IPS-NIHi11 (cell line): ENCODE results near the gene ATP11A.
"Not testable (repeated sequence)": the region's sequence is repeated elsewhere in the genome, so short reads cannot be mapped to it uniquely, and the experiment has no call there.

ENCODE experiments used
- DNase-seq: peaks from one replicate; pipeline ENCODE4 v3.0.0; 2012; ENCODE audit warnings: mixed read lengths, low spot score

The ATP11A gene

GRCh38 chr13:112670864-112671263 lies 19.0 kb upstream of the ATP11A start:
- DNase-seq = no peak

GRCh38 chr13:112671359-112671758 lies 18.5 kb upstream of the ATP11A start:
- DNase-seq = no peak

DNA sequence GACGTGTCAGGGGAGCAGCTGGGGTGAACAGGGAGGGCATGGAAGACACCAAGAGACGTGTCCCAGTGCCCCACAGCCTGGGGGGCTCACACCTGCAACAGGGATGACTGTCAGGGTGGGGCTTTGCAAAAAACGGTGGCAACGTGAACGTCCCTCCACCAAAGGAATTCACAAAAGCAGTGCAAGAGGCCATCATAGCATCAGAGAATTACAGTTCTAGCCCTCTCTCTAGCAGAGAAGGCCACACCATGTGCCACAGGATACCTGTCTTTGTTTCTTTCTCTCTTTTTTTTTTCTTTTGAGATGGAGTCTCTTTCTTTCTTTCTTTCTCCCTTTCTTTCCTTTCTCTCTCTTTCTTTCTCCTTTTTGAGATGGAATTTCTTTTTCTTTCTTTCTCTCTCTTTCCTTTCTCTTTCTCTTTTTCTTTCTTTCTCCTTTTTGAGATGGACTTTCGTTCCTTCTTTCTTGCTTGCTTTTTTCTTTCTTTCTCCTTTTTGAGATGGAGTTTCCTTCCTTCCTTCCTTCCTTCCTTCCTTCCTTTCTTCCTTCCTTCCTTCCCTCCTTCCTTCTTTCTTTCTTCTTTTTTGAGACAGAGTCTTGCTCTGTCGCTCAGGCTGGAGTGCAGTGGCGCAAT lies 17.1 kb upstream of the ATP11A start:
- no peak for DNase-seq

- no peak for DNase-seq
Measured at GRCh38 chr13:112674412-112675365, 15.1 kb upstream of the ATP11A start.

GRCh38 chr13:112675366-112675756 lies 14.5 kb upstream of the ATP11A start:
- no peak for DNase-seq

DNA sequence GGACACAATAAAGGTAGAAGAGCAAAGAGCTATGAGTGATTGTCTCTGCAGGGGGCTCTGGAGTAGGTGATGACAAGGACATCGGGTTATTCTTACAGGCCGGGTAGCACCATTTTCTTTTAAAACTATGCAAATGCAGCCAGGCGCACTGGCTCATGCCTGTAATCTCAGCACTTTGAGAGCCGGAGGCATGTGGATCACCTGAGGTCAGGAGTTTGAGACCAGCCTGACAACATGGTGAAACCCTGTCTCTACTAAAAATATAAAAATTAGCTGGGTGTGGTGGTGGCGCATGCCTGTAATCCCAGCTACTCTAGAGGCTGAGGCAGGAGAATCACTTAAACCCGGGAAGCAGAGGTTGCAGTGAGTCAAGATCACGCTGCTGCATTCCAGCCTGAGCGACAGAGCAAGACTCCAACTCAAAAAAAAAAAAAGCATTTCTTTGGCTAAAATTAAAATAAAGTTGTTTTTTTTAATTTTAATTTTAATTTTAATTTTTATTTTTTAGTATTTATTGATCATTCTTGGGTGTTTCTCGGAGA lies 12.3 kb upstream of the ATP11A start:
- not testable (repeated sequence) for DNase-seq

GRCh38 chr13:112679381-112679780 lies 10.5 kb upstream of the ATP11A start:
- DNase-seq = no peak

- no peak for DNase-seq
Measured at GRCh38 chr13:112679932-112680677, 9.7 kb upstream of the ATP11A start.

DNA sequence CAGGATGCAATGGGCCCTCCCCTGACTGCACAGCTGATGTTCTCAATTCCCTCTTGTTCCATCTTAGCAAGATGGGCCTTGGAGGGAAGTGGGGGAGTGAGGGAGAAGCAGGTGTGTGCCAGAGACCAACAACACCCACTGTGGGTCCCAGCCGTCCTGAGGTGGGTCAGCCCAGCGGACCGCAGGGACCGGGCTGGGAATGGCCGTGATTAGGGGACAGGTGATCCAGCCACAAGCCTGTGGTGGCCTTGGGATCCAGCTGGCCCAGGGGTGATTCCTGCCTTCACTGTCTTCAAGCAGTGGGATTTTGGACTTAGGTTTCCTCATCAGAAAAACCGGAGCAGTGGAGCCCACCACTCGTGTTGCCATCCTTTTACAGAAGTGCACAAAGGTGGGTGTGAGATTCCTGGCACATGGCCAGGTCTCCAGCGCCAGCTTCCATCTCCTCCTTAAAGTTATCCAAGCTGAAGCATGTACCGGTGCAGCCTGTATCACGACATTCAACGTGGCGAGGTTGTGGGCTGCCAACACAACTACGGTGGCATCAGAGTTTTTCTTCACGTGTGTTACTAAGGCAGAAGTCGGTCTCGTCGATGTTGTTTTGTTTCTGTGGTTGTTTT lies 9.0 kb upstream of the ATP11A start:
- no peak for DNase-seq

- DNase-seq = no peak
Measured at GRCh38 chr13:112683581-112683980, 6.3 kb upstream of the ATP11A start.

DNA sequence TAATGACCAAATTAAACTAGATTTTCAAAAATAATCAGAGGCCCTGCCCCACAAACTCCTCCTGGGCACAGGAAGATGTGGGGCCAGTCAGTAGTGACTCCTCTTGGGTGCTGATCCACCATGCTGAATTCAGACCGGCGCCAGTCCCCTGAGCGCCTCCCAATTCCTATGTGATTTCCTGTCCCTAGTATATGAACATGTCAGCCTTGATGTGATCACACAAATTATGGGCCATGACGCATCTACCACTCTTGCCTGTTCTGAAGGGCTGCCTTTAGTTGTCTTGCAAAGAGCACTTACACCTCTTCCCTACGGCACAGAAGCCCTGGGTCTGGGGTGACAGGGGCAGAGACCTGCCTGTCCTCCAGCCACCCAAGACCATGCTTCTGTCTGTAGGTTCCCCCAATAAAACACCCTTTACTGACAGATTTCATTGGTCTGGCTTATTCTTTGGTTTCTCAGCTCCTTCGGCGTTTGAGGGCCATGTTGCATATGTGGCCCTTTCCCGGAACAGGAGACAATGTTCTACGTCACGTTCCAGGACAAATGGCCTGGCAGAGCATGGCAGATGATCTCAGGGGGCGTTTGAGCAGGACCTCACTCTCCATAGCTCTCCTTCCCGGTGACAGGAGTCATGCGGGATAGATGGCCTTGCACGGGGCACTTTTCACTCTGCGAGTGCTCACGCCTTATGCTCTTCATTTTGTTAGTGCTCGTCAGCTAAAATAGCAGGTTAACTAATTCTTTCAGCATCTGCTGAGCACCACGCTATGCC lies 5.6 kb upstream of the ATP11A start:
- no peak for DNase-seq

DNA sequence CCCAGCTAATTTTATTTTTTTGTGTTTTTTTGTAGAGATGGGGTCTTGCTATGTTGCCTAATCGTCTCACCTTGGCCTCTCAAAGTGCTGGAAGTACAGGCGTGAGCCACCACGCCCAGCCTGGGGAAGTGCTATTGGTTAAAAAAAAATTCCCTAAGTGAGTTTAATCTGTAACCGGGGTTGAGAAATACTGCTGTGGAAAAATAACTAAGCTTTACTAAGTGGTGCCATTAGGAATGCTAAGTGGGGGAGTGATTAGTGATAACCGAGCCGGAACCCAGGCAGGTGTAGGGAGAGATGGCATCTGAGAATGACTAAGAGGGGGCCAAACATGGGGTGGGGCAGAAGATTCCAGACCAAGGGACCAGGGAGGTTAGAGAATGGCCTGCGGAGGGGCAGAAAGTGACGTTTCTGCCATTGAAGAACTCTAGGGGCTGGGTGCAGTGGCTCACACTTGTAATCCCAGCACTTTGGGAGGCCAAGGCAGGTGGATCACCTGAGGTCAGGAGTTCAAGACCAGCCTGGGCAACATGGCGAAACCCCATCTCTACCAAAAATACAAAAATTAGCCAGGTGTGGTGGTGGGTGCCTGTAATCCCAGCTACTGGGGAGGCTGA lies 4.5 kb upstream of the ATP11A start:
- not testable (repeated sequence) for DNase-seq

GRCh38 chr13:112685896-112686295 lies 3.9 kb upstream of the ATP11A start:
- DNase-seq = no peak

GRCh38 chr13:112686364-112686763 lies 3.5 kb upstream of the ATP11A start:
- DNase-seq = no peak

DNA sequence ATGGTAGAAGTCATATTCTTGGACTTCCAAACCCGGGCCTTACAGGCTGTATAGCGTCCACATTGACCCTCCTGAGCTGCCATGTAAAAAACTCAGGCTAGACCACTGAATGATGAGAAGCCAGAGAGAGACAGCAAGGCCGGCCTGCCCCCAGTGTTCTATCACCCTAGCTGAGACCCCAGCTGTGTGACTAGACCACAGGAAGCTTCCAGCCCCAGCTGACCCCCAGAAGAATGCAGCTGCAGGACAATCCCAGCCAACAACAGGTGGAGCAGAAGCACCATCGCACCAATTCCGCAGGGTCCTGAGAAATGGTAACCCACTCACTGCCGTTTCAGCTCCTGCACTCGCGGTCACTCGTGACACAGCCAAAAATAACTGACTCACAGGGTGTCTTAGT lies 2.9 kb upstream of the ATP11A start:
- DNase-seq = no peak

GRCh38 chr13:112687836-112688559 lies 1.8 kb upstream of the ATP11A start:
- no peak for DNase-seq

DNA sequence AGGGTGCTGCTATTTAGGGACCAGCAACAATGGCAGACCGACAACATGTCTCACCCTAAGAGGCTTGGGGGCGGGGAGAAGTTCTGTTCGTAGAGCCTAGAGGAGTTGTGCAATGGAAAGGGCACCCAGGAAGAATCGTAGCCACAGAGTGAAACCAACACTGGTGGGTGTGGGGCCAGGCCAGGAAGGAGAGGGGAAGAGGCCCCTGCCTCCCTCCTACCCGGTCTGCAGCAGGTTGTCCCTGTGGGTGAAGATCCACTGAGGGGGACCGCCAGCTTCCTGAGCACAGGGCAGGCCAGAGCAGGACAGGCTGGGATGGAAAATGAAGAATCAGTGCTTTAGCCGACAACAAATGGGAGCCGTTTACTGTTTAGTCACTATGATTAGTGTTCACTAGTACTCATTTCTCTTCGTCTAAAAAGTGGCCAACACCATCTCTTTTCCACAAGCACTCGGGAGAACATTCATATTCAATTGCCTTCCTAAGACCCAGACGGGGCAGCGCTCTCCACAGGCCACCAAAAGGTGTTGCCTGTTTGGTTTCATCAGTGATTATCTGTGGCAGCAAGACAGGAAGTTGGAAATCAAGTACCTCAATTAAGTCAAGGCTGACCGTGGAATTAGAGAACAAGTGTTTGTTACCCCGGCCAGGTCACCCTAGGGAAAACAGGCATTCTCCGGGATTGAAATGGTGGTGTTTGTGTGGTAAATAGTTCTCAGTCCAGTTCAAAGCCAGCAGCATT lies 1.1 kb upstream of the ATP11A start:
- no peak for DNase-seq

DNA sequence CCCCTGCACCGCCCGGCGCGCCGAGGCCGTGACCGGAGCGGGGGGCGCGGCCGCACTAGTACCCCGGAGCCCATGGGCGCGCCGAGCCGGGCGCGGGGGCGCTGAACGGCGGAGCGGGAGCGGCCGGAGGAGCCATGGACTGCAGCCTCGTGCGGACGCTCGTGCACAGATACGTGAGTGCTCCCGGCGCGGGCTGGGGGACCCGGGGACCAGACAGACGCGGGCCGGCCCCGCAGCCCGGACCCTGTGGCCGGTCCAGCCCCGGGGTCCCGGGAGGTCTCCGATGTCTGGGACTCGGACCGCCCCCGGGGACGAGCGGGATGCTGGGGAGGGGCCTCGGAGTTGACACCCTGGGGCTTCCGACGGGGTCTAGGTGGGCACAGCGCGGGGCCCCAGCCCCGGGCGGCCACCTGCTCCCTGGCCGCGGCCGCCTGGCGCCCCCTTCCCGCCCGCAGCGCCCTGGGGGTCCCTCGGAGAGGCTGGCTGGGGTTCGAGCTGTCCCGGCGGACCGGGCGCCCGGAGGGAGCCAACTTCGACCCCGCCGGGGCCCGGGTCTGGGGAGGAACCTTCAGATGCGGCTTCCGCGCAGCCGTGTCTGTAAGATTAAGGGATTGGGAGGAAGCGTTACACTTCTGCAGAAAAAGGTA lies 568 bp downstream of the ATP11A start:
- DNase-seq = peak; percentile 54

- no peak for DNase-seq
Measured at GRCh38 chr13:112692104-112692503, 2.3 kb downstream of the ATP11A start.
